Nucleus accumbens (tissue), 56 donors: Measurements from ENCODE around the gene RASA3.
"Not testable (repeated sequence)": the region's sequence is repeated elsewhere in the genome, so short reads cannot be mapped to it uniquely, and the experiment has no call there.

Experiments
- DNase-seq, 56 donors: peaks; one replicate each; lab custom pipeline; 2025; lab: John Stamatoyannopoulos, UW

RASA3 gene

DNA sequence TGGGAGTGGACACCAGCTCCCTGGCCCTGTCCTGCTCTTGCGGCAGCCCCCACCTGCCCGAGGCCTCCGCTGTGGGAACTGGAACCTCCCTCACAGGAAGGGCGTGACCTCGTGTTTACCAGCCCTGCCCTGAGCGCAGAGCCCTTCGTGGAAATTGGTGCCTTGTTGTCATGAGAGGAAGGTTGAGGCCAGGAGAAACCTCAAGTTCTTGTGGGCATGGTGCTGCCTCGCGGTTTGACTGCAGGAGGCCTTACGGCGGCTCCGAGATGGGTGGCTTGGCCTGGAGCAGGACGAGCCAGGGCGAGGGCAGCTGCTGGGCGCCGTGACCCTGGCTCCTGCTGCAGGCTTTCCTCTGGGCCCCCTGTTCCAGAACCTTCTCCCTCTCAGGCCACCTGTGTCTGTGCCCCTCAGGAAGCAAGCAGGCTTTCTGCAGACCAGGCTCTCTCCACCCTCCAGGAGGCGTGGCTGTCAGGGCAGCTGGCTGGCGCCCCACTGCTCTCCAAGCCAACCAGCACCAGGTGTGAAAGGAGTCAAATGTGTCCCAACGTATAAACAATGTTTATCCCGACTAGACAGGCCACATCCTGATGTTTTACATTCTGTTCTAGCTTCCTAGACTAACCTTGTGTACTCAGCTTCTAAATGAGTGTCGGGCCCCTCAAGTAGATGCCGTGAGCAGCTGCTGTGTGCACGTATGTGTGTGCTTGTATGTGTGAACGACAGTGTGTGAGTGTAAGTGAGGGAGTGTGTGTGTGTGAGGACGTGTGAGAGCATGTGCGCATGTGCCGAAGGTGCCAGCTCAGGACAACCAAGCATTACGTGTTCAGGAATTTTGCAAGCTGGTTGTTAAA lies 10.4 kb upstream of the RASA3 start:
- DNase-seq: no peak

DNA sequence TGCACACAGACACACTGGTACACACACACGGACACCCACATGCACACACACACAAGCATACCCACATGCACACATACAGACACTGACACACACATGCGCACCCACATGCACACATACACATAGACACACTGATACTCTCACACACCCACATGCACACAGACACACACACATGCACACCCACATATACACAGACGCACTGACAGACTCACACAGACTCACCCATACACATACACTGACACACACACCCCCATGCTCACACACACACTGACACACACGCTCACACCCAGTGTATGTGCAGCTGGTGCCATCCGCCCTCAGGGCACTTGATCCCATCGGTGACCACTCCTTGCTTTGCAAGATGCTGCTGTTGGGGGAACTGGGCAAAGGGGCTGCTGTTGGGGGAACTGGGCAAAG lies 9.7 kb upstream of the RASA3 start:
- no peak for DNase-seq

DNA sequence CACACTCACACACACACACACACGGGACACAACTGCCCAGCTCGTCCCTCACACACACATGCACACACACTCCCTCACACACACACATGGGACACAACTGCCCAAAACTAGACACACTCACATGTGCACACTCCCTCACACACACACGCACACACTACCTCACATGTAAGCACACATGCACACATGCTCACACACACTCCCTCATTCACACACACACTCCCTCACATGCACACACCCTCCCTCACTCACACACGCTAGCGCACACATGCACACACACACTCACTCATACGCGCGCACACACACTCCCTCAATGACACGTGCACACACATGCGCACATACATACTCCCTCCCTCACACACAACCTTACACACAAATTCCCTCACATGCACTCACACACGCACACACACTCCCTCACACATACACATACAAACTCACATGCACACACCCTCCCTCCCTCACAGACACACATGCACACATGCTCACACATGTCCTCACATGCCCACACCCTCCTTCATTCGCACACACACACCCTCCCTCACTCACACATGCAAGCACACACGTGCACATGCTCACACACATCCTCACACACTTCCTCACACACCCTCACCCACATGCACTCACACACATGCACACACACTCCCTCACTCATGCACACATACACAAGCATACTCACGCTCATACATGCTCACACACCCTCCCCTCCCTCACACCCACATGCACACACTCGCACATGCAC lies 9.0 kb upstream of the RASA3 start:
- DNase-seq: no peak

DNA sequence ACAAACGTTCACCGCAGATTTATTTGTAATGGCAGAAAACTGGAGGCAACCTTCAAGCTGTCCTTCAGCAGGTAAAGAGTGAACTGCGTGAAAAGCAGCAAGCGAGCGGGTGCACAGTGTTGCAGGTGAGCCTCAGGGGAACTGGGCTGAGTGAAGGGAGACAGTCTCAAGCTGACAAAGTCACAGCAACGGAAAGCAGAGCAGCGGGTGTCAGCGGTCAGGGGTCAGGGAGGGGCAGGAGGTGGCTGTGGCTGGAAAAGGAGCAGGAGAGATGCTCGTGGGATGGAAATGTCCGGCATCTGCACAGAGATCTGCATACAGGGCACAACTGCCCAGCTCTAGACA lies 8.5 kb upstream of the RASA3 start:
- DNase-seq: no peak

DNA sequence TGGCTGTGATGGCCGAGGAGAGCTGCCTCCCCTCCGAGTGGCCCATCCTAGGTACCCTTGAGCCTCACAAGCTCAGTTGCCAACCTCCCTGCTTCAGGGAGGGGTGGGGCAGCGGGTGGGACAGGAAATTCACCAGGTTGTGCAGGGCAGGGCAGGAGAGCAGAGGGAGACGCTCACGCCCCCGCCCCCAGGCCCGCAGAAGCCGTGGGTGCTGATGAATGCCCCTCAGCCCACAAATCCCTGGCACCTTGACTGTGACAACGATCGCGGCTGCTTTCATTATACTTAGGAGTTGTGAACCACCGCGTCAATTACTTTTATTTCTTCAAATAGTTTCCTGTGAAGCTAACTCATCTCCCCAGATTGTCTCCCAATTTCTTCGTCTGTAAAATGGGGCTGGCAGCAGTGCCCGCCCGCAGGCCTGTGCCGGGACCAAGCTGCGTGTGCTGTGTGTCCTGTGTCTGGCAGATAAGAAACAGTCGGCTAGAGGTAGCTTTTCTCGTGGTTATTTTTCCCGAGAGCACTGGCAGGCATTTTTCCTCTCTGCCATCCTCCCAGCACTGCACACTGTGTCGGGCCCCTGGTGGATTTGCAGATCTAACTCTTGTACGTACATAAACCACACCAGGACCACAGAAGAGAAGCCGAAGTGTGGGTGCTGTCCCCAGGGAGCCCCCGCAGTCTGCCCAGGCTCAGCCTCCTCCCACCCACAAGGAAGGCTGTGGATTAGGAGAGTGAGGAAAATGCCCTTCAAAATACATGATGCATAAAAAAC lies 7.9 kb upstream of the RASA3 start:
- DNase-seq: no peak

DNA sequence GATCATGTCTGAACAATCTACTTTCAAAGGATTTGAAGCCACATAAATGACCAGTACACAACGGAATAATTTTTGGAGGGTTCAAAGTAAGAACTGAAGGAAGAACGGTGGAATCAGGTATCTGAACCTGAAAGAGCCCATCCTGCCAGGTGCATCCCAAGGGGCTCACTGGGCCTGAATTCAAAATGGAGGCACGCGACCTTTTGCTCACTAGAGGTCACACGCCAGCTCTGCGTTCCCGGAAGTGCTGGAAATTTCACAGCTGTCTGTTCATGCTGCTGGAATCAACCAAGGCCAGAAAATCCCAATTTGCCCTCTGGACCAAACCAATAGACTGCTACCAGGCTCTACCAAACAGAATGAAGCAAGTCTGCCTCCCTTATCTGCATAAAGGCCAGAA lies 4.2 kb upstream of the RASA3 start:
- DNase-seq: no peak

DNA sequence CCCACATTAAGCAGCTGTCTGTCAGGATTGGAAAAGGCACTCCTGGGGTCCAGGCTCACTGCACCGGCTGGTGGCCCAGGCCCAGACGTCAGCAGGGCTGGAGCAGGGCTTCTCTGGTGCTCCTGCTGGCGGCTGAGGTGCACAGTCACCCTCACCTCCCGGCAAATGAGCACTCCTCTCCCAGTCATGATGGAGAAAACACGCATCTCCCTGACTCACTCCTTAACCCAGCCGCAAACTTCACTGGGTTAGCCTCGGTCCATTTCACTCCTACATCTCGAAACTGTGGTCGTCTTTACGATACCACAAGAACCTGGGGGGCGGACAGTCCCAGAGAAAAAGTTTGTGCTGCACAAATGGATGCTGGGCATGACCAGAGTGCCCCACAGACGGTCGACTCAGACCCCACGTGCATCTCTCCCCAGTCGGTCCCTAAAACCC lies 3.3 kb upstream of the RASA3 start:
- DNase-seq: no peak

DNA sequence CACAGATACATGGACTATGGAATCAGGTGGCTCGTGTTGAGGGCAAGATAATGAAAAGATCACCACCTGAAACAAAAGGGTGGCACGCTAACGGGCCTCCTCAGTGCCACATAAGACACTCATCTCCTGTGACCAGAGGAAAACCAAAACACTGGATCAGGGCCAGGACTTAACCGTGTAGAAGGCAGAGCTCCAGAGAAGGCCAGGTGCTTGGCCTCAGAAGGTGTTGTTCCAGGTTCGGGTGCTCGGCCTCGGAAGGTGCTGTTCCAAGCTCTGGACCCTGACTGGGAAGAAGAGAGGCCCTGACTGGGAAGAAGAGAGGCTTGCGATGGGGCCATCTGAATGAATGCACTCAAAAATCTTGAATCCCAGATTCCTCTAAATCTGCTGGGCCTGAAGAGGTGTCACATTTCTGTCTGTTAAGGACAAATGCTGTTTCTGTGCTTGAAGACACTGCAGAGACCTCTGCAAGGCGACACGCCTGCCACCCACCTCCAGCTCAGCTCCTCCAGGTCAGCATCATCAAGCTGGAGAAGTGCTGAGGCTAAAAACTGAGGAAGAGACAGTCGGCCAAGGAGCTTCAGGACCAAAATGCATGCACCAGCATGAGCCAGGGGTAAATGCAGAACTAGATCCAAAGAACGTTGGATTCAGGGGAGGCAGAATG lies 2.7 kb upstream of the RASA3 start:
- no peak for DNase-seq

DNA sequence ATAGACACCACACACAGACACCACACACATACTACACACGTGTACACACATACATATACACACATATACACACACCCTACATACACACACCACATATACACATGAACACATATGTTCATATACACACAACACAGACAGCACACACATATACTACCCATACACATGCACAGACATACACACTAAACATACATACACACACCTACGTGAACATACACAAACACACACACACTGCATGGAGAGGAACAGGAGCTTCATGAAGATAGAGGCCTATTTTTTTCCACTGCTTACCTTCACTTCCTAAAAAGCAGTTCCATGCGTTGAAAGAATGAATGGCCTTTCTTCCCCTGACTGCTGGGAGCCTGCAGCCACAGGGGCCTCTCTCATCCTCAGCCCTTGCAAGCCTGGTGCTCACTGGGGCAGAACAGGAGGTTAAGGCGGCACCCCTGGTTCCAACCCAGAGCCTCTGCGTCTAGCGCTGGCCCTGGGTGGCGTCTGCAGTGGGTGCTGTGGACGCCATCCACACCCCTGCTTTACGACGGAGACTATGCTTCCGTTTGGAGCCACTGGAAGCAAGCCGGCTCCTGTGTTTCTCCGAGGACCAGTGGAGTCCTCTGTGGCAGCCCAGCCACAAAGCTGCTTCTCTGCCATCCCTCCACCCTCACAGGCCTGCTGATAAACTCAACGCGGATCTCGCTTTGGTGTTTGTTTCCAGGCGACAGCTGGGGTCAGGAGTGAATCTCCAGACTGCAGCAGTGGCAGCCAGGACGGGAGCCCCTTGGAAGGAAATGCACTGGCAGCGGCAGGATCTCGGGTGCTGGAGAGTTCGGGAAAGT lies 1.9 kb upstream of the RASA3 start:
- DNase-seq: no peak

DNA sequence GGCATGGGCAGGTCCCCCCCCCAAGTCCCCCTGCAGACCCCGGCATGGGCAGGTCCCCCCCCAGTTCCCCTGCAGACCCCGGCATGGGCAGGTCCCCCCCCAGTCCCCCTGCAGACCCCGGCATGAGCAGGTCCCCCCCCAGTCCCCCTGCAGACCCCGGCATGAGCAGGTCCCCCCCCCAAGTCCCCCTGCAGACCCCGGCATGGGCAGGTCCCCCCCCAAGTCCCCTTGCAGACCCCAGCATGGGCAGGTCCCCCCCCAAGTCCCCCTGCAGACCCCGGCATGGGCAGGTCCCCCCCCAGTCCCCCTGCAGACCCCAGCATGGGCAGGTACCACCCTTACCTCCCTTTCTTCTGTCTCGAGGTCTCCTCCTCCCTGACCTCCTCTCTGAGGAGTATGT lies 1.1 kb upstream of the RASA3 start:
- not testable (repeated sequence) for DNase-seq

DNA sequence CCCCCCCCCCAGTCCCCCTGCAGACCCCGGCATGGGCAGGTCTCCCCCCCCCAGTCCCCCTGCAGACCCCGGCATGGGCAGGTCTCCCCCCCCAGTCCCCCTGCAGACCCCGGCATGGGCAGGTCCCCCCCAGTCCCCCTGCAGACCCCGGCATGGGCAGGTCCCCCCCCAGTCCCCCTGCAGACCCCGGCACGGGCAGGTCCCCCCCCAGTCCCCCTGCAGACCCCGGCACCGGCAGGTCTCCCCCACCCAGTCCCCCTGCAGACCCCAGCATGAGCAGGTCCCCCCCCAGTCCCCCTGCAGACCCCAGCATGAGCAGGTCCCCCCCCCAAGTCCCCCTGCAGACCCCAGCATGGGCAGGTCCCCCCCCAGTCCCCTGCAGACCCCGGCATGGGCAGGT lies 703 bp upstream of the RASA3 start:
- DNase-seq: not testable (repeated sequence)

DNA sequence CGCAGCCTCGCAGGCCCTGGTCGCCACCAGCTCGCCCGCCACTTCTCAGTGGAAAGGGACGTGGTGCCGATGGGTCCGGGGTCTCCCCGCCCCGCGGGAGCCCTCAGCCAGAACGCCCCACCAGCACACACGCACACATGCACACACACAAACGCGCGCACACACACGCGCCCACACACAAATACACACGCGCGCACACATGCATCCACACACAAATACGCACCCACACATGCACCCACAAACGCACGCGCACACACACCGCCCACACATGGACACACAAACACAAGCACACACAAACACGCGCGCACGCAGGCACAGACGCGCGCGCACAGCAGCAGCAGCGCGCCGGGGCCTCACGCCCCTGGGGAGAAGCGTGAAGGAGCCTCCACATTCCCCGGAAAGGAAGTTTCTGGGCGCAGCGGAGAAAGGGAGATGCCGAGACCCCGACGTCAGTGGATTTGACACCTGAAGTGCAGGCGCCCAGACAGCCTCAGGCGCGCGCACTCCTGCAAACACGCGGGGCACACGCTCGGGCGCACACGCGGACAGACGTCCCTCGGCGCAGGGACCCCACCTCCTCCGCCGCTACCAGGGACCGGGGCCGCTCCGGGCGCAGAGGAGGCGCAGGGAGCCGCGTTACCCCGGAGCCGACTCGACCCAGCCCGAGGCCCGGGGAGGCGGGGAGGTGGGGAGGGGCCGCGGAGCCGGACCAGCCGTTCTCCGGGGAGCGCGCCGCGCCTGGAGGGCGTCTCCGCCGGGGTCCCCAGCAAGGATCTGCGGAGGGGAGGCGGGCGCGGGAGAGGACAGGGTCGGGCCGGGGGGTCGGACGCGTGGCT lies 622 bp downstream of the RASA3 start:
- peak in 5 of 56 donors; percentile 31 to 55 (median 31) for DNase-seq

DNA sequence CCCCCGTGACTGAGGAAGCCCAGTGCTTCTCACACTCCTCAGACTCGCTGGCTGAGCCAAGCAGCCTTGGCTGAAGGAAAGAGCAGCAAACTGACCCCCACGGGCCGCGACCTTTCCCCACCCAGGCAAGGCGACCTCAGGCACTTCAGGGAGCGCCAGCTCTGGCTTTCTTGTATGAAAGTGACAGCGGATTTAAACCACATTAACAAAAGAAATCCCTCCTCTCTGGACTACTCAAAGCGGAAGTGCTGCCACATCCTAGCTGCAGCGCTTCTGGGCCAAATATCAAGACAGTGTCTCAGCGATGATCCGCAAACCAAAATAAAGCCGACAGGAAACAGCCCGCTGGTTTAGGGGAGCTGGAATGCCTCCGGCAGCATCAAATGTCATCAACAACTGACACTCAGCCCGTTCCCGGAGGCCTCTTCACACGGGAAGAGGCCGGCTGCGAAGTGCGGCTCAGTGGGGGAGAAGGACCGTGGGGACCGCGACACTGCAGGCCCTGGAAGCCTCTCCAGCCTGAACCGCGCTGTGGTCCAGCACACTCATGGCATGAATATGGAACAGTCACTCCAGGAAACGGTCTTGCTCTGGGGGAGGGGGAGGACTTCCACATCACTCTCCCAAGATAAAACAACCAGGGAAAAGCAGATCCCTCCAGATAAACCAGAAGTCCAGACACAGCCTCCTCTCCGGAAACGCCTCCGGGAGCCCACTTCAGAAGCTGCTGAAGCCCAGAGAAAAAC lies 1.4 kb downstream of the RASA3 start:
- DNase-seq: peak in 24 of 56 donors; percentile 18 to 68 (median 38)

DNA sequence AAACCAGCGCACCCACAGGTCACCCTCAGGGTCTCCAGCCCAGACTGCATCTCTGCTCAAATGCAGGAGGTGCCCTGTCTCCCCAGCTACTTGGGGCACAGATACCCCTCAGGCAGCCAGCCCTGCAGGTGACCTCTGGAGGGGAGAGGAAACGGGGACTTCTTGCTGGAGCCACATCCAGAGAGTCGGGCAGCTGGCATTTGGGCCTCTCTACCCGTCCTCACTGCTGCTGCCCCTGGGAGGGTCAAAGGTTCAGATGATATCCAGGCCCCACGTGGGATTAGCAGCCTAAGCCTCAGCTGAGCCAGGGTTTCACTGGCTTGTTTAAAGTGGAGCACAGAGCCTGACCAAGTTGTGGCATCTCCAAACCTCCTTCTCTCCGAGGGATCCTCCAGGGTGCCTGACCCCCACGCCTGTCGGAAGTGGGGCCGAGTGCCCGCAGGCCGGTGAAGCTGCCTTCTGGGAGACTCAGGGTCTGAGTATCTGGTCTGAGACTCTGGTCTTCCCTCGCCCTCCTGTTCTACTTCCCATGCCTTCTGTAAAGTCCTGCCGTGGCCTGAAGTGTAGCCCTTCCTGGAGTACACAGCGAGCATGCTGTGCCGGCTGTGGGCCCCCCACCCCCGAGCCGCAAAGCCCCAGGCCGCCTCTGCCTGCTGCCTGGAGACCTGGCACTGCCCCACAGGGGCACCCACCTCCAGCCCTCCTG lies 2.1 kb downstream of the RASA3 start:
- DNase-seq: no peak

DNA sequence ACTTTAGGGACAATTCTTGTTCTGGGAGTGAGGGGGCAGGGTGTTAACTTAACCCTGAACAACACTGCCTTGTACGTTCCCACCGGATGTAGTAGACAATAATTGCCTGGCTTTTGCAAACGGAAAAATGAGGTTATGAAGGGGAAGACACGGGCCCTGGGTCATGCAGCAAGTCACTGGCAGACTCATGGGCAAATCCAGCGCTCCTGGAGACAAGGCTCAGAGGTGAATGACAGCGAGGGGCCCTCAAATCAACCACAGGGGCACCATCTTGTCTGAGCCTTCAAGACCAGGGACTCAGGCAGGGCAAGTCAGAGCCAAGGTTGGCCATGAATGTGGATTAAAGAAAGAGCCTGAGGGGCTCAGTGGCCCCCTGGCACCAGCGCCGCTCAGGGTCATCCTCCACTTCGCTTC lies 2.8 kb downstream of the RASA3 start:
- no peak for DNase-seq

DNA sequence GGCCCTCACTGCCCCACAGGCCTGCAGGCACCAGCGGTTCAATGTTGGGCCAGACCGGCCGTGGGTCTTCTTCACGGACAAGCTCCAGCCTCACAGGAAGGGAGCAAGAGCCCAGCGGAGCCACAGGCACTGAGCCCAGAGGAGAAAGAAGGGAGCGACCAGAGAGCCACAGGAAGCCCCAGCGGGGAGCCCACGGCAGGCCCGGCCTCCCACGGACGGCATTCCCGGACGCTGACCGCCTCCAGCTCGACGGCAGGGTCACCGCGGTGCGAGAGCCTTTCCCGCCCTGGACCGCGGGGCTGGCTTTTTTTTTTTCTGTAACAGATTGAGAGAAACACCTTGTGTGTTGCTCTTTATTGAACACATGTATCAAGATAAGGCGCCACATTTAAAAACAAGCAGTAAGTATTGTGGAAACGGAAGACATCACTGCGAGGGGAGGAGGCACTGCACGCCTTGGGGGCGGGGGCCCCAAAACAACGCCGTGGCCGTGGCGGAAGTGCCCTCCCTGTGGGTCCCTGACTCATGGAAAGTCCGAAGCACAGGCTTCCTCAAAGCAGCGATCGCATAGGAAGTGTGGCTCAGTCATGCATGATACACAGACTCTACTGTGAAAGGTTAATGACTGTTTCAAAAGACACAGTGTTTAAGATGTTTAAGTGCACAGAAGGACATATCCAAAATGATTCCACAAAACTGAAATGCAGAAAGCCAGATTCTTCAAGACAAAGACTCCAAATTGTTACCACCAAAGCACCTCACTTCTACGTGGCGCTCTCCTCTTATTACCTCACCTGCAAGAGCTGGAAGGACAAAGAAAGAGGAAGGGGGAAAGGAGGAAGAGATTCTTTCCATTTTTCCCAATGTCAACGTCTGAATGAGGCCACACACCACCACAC lies 3.5 kb downstream of the RASA3 start:
- DNase-seq: peak in 12 of 56 donors; percentile 15 to 49 (median 26)

DNA sequence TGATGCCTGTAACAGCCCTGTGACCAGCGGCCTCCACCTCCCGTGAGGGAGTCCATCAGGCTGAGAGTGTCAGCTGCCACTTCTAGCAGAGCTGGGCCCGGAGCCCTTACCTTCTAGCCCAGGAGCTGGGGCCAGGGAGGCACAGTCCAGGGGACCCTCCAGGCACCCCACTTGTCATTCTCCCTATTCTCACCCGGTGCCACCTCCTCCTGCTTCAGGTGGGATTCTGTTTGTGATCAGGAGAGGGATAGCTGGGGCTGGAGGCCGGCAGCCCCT lies 4.1 kb downstream of the RASA3 start:
- DNase-seq: no peak
